GM12872 (cell line): ENCODE measurements around the gene EPS8L2.

ENCODE experiments used
- CTCF ChIP-seq: IDR thresholded peaks from 3 replicates; pipeline ENCODE4 v1.5.1; 2011; ENCODE audit warnings: low read depth, mild to moderate bottlenecking, low read length, moderate library complexity; ENCODE audit not compliant: insufficient read depth

EPS8L2 gene

DNA sequence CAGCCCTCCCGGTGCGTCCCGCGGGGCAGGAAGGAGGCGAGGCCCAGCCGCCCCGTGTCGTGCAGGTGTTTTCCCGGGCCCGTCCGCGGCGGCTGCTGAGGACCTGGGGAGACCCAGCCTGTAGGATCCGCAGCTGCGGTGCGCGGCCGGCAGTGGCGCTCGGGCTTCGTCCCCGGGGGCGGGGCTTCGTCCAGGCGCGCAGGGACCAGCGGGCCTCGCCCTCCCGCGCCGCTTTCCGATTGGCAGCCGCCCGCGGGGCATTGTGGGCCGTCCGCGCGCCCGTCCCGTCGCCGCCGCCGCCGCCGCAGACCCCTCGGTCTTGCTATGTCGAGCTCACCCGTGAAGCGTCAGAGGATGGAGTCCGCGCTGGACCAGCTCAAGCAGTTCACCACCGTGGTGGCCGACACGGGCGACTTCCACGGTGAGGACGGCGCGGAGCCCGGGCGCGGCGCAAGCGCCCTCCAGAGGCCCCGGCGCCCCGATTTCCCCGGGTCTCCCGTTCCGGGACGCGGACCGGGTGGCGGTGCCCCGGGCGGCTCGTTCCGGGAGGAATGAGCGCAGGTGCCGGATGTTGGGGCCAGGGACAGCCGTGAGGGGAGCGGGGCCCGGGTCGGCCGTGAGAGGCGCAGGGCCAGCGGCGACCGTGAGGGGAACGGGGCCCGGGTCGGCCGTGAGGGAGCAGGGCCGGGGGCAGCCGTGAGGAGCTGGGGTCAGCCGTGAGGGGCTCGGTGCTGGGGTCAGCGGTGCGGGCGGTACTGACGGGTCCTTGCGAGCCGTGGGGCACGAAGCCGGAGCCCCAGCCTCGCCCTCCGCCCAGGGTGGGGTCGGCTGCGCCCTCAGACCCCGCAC, 41.4 kb downstream of the EPS8L2 start, which contains the start of gene TALDO1:
TALDO1 (plus strand) TSS at position 307 of the 849 bp plus-strand sequence; CDS start at position 325, 18 bp downstream.
- 0 out of 3 replicates have a peak, but pooled peaks have one; percentile 5 for TF ChIP-seq CTCF

DNA sequence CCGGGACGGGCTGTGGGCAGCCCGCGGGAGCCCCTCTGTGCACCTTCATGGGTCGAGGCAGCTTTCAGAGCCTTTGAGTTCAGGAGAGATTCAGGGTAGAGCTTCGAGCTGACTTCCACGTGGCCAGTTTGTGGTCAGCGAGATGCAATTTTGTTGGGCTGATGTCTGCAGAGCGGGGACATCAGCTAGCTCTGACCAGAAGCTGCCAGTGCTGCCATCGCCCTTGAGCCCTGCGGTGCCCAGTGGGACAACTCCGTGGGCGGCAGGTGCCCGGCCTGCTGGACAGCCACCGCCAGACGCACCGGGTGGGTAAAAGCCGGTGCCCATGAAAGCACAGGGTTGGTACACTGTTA, 42.0 kb downstream of the EPS8L2 start:
- TF ChIP-seq CTCF, result no peak

DNA sequence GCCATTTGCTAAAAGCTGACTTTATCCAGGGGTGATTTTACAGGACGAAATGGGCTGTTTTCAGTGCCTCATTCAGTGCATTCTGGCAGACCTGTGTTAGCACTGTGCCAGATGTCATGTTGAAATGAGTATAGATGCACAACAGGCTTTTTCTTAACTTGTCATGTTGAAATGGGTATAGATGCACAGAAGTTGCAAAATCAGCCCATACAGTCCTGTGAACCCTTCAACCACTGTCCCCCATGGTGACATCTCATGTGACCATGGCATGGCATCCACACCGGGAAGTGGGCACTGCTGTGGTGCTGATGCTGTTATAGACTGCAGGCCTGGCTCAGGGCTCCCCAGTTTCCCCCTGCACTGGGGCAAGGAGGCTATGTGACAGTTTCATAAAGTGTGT, 43.7 kb downstream of the EPS8L2 start:
- no peak for TF ChIP-seq CTCF

DNA sequence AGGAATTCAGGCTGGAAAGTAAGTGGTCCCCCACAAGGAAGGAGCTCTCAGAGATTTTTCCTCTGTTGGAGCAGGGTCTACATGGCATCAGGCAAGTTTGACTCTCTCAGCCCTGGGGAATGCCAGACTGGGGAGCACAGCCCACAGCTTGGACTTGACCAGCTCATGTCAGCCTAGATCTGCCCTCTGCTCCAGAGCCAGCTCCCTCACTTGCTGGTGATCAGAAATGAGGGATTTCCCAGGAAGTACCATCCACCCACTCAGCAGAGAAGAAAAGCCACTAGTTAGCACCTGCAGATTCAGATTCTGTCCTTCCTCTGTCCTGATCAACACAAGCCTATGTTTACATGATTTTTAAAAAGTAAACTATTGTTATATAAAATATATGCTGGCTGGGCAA, 54.2 kb downstream of the EPS8L2 start:
- TF ChIP-seq CTCF, result no peak

- no peak for TF ChIP-seq CTCF
These were observed 55.6 kb downstream of the EPS8L2 start for GRCh38 chr11:761526-762108.

- no peak for TF ChIP-seq CTCF
These were observed 56.5 kb downstream of the EPS8L2 start for GRCh38 chr11:762421-763072.

DNA sequence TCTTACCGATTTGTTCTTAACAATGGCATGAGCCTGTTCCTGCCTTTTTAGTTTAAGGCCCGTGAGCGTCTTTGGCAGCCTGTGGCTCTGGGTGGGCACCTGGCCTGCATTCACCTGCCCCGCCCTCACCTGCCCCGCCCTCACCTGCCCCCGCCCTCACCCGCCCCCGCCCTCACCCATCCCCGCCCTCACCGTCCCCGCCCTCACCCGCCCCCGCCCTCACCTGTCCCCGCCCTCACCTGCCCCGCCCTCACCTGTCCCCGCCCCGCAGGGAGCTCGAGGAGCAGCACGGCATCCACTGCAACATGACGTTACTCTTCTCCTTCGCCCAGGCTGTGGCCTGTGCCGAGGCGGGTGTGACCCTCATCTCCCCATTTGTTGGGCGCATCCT, 57.0 kb downstream of the EPS8L2 start:
- TF ChIP-seq CTCF, result no peak
